NCI-H2171 treated with DMSO at 0.1 percent for 48 hours (cell line): ENCODE data around the gene PRKCH.

Experiments used
- DNase-seq: peaks from one replicate; lab custom pipeline; 2025; lab: John Stamatoyannopoulos, UW

Gene PRKCH

DNA sequence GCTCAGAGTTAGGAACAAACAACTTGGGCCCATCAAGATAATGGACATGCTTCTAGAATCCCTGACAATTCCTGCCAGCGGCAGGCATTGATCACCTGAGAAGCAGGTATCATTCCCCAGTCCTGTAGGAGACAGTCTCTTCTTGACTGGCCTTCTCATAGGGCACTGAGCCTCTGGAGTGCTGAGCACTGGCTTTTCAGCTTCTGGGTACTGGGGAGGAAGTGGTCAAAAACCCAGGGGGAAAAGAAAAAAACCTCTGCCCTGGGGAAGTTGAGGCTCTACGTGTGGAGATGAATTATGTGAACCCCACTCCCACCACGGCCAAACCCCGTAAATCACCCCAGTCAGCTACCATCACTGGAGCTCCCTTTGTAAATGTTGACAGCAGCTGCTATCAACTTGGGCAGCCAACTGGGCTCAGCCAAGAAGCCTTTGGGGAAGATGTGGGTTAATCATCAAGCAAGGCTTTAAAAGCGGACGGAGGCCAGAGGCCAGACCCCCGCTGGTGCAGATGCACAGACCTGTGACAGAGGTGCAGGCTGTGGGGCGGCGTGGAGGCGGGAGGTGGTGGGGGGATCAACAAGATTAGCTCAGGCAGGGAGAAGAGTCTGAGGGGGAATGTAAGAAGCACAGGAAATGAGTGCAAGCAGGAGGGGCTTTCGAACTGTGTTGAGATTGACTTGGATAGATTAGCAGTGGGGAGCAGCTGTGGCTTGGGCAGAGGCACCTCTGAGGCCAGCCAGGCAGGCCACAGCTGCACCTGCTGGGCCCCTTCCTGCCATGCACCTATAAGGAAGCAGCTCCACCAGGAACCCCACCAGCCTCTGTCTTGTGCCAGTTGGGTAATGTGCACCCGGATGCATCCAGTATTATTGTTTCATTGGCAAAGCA is 268.6 kb downstream of the PRKCH start:
- DNase-seq = no peak

DNA sequence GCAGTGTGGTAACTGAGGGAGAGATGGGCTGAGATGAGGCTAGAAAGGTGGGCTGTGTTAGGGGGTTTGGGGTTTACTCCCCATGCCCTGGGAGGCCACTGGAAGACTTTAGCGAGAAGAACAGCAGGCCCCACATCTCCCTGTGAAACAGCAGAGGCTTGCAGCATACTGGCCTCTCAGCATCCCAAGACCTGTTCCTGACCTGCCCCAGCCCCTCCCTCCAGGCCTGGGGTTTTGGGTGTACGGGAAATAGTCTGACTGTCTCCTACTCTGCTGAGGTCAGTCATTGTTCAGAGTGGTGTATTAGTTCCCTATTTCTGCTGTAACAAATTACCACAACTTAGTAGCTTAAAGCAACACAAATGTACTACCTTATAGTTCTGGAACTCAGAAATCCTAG is 270.5 kb downstream of the PRKCH start:
- DNase-seq = no peak

DNA sequence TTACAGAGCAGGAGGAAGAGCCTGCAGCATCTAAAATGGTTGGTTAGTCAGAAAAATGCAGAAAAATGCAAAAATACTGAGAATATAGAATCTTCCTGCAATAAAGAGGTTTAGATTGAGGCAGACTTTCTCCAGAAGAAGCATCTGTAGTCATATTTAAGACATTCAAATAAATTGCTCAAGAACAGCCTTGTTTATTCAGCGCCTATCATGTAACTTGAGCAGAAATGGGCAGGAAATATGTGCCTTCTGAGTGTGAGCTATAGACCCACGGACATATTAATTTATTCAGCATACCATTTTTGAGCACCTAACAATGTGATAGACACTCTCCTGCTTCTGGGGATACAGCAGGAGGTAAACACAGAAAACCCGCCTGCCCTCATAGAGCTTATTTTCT is 272.0 kb downstream of the PRKCH start:
- DNase-seq = no peak

DNA sequence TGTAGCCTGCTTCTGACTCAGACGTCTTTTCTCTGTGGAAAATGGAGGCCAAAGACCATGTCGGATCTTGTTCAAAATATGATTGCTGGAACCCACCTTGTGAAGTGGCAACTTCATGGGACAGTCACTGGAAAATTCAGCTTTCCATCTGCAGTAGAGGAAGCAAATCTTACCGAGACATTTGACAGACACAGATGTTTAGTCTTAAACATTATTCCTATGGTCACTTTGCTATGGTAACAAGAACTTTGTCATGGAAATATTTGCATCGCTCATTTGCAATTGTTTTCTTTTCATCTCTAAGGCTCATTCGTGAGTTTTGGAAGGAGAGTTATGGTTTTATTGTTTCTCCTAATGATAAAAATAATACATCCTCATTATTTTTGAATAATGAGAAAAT is 275.6 kb downstream of the PRKCH start:
- DNase-seq = no peak

DNA sequence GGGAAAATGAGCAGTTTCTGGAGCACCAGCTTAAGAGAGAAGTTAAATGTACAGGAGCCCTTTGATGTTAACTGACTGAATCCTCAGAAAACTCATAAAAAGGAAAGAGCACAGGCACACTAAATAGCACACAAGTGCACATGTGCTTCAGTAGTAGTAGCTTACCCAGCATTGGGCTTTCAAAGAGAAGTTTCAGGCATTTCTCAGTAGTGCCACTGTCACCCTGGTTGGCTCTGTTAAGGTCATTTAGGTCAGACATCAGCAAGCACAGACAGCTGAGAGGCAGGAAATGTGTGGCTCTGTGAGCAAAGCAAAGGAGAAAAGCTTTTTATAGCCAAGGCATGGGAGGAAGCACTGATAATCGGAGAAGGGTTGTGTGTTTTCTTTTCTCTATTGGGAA is 277.6 kb downstream of the PRKCH start:
- no peak for DNase-seq

DNA sequence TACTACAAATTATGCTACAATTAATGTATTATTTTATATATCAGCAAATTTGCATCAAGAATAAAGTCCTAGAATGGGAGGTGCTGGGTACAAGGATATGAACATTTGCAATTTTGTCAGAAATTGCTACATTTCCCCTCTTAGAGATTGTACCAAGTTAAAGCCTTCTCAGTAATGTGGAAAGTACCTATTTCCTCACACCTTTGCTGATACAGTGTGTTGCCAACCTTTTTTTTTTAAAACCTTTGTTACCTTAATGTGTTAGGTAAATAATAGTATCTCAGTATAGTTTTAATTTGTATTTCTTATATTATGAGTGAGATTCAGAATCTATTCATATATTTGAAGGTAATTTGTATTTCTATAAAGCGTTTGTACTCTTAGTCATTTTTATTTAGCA is 278.6 kb downstream of the PRKCH start:
- DNase-seq = no peak
